GM19395 (cell line): ENCODE data around the gene TSKS.
"Not testable (repeated sequence)": the region's sequence is repeated elsewhere in the genome, so short reads cannot be mapped to it uniquely, and the experiment has no call there.

Experiments
- ATAC-seq: cut with Tn5 transposase; IDR thresholded peaks from one replicate; pipeline ENCODE4 v1.9.1; 2021; ENCODE audit warnings: mild to moderate bottlenecking, moderate library complexity; ENCODE audit not compliant: unreplicated experiment

Gene TSKS

DNA sequence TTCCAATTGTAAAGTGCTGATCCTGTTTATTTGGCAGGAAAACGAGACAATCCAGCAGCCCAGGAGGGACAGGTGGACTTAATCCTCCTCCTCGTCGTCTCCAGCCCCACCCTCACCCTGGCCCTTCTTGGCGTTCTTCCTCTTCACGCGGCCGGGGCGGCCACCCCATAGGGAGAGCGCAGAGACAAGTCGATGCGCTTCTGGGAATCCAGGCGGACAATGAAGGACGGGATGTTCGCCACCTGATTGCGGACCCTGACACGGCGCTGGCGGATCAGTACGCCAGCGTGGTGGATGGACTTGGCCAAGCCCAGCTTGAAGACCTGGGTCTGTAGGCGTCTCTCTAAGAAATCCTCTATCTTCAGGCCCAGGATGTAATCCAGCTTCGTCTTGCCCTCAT lies 43.7 kb downstream of the TSKS start:
- not testable (repeated sequence) for ATAC-seq

DNA sequence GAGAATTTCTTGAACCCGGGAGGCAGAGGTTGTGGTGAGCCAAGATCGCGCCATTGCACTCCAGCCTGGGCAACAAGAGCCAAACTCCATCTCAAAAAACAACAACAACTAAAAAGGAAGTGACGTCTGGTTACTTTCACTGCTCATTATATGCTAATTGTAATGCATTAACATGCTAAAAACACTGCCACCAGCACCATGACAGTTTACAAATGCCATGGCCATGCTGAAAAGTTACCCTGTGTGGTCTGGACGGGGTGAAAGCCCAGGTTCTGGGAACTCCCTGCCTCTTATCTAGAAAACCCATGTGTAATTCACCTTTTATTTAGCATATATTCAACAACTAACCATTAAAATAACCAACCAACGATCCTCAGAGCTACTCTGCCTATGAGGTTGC lies 44.1 kb downstream of the TSKS start:
- ATAC-seq = no peak

DNA sequence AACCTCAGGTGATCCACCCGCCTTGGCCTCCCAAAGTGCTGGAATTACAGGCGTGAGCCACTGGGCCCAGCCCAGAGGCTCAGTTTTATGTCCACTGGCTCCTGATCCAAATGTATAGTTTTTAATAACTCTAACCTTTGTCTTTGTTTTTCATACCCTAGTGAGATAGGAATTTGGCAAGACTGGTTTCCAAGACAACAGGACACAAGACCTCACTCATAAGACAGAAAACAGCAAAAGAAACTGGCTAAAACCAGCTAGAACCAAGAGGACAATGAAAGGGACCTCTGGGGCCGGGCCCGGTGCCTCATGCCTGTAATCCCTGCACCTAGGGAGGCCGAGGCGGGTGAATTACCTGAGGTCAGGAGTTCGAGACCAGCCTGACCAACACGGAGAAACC lies 44.6 kb downstream of the TSKS start:
- ATAC-seq = no peak

DNA sequence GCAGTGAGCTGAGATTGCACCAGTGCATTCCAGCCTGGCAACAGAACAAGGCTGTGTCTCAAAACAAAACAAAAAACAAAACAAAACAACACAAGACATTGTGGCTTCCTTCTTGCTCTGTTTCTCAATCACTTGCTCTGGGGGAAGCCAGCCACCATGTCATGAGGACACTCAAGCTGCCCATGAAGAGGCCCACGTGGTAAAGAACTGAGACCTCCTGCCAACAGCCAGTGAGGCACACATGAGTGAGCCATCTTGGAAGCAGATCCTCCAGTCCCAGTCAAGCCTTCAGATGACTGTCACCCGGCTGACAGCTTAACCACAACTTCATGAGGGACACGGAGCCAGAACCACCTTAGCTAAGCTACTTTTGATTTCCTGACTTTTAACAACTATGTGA lies 47.0 kb downstream of the TSKS start:
- ATAC-seq = no peak

DNA sequence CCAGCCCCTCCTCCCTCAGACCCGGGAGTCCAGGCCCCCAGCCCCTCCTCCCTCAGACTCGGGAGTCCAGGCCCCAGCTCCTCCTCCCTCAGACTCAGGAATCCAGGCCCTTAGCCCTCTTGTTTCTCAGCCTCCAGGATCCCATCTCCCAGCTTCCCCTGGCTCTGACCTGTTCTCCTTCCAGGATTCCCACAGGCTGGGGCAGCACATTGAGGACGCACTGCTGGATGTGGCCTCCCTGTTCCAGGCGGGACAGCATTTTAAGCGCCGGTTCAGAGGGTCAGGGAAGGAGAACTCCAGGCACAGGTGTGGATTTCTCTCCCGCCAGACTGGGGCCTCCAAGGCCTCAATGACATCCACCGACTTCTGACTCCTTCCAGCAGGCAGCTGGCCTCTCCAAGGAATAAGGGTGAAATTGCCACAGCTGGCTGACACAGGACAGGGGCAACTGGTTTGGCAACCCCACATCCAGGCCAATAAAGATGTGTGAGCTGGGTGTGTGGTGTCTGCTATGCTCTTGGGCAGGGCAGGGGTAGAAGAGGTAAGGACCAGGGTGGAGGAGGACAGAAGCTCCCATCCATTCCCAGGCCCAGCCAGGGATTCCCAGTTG lies 49.8 kb downstream of the TSKS start:
- ATAC-seq = no peak

DNA sequence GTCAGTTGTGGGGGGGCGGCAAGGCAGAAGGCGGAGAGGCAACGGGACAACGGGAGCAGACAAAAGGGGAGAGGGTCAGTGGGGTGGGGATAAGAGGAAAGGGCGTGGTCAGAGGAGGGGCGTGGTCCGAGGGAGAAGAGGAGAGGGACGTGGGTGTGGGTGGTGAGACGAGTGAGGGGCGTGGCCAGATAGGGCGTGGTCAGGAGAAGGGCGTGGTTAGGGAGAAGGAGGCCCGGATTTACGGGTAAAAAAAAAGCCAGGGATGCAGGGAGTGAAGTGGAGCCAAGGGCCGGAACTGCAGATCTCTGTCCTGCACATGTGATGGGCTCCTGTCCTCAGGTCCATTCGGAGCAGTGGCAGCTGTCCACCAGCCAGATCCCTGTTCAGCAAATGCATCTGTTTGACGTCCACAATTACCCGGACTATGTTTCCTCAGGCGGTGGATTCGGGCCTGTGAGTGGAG lies 50.7 kb downstream of the TSKS start:
- no peak for ATAC-seq

DNA sequence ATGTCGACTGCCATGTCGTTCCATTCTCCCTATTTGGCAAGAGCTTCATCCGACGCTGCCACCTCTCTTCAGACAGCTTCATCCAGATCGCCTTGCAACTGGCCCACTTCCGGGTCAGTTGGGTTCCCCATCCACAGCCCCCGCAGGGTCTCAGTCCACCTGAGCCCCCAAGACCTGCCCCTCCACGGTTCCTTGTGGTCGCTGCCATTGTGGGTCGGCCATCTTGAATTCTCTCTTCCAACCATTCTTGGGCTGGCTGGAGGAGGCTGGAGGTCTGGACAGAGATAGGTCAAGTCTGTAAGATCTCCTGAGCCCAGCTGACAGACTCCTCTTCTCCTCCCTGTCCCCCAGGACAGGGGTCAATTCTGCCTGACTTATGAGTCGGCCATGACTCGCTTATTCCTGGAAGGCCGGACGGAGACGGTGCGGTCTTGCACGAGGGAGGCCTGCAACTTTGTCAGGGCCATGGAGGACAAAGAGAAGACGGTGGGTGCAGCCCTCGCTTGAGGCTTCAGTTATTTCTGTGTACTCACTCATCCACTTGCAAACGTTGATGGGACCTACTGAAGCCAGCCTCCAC lies 52.6 kb downstream of the TSKS start:
- no peak for ATAC-seq

DNA sequence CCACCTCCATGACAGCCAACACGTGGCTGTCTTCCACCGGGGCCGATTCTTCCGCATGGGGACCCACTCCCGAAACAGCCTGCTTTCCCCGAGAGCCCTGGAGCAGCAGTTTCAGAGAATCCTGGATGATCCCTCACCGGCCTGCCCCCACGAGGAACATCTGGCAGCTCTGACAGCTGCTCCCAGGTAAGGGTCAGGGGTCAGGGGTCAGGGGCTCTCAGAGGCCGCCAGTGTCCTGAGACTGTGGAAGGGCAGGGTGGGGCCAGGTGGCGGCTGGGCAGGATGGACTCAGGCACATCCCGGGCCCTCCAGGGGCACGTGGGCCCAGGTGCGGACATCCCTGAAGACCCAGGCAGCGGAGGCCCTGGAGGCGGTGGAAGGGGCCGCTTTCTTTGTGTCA lies 57.2 kb downstream of the TSKS start:
- no peak for ATAC-seq

DNA sequence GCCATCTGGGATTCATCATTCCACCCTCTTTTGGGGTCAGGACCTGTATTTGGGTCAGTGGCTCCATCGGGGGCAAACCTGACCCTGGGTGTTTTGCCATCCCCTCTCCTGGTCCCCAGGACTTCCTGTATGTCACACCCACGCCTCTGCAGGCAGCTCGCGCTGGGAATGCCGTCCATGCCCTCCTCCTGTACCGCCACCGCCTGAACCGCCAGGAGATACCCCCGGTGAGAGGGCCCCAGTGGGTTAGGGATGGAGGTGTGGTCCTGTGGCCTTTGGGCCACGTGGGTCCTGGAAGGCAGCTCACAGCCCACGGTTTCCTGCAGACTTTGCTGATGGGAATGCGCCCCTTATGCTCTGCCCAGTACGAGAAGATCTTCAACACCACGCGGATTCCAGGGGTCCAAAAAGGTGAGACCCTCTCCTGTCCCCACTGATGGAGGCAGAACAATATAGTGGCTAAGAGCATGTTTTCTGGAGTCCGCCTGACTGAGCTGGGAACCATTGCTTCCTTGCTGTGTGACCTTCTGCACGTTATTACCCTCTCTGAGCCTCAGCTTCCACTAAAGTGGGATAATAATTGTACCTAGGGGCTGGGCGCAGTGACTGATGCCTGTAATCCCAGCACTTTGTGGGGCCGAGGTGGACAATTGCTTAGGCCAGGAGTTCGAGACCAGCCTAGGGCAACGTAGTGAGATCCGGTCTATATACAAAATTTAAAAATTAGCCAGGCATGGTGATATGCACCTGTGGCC lies 58.0 kb downstream of the TSKS start:
- ATAC-seq = no peak

DNA sequence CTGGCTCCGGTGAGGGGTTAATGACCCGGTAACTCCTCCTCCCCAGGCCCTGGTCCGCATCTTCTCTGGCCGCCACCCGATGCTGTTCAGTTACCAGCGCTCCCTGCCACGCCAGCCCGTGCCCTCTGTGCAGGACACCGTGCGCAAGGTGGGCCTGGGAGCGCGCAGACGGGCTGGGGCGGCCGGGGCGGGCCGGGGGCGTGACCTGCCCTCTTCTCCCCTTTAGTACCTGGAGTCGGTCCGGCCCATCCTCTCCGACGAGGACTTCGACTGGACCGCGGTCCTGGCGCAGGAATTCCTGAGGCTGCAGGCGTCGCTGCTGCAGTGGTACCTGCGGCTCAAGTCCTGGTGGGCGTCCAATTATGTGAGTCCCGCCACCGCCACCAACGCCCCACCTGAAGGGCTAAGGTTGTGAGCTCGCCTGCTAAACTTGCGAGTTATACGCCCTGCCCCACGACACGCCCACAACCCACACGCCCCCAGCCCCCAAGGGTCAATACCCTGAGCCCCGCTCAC lies 61.8 kb downstream of the TSKS start:
- ATAC-seq = no peak

DNA sequence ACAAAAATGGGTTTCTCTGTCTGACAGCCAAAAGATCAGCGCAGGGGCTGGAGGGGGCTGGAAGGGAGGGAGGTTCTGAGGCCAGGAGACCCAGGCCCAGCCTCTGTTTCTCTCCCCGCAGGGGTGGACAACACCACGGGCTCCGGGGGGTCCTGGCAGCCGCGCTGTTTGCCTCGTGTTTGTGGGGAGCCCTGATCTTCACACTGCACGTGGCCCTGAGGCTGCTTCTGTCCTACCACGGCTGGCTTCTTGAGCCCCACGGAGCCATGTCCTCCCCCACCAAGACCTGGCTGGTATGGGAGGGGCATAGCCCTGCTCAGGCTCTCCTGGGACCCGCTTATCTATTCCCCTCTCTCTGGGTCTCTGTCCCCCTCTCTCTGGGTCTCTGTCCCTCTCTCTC lies 62.5 kb downstream of the TSKS start:
- ATAC-seq = no peak

DNA sequence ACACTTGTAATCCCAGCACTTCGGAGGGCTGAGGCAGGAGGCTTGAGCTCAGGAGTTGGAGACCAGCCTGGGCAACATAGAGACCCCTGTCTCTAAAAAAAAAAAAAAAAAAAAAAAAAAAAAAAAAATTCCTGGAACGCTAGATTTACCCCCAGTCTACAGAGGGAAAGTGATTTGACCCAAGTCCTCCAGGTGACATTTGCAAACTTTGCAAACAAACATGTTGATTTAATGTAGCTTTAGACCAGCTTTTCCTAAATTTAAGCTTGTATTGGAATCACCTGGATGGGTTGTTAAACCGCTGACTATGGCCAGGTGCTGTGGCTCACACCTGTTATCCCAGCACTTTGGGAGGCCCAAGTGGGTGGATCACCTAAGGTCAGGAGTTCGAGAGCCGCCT lies 63.7 kb downstream of the TSKS start:
- ATAC-seq = no peak

DNA sequence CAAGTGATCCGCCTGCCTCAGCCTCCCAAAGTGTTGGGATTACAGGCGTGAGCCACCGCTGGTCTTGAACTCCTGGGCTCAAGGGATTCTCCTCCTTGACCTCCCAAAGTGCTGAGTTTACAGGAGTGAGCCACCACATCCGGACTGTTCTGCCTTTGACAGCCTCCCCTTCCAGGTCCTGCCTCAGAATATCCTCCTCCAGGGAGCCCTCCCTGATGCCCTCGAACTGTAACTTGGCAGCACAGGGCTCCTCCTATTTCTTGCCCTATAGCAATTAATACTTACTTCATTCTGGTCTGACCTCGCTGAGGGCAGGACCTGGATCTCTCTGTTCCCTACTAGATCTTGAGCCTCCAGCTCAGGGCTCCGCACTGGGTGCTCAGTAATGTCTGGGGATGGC lies 66.2 kb downstream of the TSKS start:
- no peak for ATAC-seq

DNA sequence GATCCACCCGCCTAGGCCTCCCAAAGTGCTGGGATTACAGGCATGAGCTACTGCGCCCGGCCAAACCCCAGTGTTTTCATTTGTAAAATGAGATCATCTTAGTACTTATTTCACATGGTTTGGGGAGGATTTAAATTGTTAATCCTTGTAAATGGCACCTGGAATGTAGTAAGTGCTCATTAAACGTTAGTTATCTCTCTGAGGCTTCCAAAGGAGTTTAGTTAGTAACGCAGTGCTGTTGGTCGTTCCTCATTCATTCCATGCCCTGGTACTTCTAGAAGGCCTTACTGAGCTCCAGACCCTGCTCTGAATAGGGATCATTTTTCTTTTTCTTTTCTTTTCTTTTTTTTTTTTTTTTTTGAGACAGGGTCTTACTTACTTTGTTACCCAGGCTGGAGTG lies 67.0 kb downstream of the TSKS start:
- no peak for ATAC-seq

DNA sequence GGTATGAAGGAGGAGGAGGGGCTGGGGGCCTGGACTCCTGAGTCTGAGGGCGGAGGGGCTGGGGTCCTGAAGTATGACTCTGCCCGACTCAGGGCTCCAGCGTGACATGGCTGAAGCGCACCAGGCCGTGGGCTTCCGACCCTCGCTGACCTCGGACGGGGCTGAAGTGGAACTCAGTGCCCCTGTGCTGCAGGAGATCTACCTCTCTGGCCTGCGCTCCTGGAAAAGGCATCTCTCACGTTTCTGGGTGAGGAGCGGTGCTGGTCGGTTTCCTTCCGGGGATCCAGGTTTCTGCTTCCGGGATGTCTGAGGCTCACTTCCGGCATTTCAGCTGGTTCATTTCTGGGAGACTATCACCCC lies 71.0 kb downstream of the TSKS start:
- no peak for ATAC-seq

DNA sequence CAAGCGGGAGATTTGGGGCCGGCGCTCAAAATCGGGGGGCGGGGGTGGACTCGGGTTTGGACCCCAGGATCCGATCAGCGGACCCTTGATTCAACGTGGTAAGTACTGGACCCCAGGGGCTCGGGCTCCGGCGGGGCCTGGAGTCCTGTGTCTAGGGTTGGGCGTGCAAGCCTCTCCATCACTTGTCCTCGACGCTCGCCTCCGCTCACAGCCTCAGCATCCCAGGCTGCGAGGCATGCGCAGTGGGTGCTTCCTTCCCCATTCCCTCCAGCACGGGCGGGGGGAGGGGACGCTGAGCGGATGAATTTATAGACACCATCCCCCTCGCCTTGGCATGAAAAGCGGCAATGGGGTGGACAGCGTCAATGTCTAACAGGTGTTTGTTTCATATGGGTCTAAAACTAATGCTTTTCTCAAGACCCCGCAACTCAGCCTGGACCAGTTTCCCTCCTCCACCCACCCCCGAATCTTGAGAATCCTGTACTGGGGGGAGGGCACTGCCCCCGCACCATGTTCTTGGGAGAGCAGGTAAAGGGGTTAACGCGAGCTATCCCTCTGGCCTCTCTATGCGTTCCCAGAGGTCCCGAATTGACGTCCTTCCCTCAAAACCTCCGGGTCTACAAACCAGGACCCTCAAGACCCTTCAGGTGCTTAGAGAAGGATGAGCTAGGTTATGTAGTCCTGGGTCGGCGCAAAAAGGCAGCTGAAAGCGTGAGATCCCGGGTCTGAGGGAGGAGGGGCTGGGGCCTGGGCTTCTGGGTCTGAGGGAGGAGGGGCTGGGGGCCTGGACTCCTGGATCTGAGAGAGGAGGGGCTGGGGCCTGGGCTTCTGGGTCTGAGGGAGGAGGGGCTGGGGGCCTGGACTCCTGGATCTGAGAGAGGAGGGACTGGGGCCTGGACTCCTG lies 71.6 kb downstream of the TSKS start:
- ATAC-seq = no peak

DNA sequence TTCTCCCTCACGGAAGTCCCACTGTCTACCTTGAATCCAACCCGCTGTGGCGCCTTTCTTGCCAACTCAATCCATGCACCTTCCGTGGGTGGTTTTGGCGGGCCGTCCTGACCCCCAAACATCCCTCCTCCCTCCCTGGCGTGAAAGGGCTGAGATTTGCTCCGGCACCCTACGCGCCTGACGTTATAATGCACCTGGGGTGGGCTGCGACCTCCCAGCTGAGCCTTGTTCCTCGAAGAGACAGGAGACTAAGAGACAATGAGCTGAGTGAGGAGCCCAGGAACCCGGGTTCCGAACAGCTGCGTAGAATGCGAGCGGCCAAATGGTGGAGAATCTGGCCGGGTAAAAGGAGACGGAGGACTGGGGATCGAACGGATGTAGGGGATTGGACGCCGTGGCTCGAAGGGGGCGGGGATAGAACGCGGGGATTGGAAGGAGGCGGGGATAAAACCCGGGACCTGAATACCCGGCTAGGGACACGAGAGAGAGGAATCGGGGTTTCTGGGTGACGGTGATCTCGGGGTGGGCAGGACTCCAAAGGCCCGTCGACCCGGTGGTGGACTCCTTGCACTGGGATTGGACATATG lies 72.4 kb downstream of the TSKS start, which contains the start of gene CPT1C:
TSS of gene CPT1C (plus strand) at position 461 of the 587 bp plus-strand sequence. CDS start 1,137 bp downstream, outside the sequence.
- ATAC-seq = no peak

DNA sequence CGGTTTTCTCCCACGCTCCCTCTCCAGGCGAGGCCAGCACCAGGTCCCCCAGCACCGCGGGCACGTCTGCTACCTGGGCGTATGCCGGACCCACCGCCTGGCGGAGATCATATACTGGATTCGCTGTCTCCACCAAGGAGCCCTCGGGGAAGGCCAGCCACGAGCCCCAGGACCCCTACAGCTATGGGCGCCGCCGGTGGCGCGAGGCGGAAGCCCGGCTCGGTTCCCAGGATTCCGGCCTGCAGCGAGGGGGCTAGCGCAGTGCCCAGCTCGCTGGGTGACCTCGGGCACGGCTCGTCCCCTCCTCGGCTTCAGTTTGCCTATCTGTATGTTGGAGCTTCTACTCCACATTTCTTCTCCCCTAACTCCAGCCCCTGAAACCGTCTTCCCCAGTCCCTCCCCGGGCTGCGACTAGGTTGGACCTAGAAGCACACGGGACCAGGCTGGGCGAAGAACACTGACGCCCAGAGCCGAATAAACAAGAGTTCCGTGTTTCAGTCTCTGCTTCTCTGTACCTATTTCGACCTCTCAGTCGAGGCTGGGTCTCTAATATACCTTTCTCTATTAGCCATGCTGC lies 72.9 kb downstream of the TSKS start:
- ATAC-seq = no peak
